HS-27A (cell line): Measurements from ENCODE around the gene PHLPP1.

Experiments used
- DNase-seq: peaks from one replicate; pipeline ENCODE4 v3.0.0-alpha.2; 2012; ENCODE audit warnings: low read depth, missing footprints

PHLPP1 gene

DNA sequence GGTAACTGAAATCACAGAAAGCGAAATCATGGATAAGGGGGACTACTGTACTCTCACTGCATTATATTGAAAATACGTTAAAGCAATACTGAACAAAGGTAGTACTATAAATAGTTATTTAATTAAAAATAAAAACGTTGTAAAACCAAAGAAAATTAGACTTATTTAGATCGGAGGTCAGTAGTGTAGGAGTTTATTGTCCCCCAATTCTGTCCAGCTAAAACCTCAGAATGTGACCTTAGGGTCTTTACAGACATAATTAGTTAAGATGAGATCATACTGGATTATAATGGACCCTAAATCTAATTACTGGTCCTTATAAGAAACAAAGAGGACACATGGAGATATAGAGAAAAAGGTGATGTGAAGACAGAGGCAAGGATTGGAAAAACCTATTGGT is 95.3 kb downstream of the PHLPP1 start:
- DNase-seq = no peak

DNA sequence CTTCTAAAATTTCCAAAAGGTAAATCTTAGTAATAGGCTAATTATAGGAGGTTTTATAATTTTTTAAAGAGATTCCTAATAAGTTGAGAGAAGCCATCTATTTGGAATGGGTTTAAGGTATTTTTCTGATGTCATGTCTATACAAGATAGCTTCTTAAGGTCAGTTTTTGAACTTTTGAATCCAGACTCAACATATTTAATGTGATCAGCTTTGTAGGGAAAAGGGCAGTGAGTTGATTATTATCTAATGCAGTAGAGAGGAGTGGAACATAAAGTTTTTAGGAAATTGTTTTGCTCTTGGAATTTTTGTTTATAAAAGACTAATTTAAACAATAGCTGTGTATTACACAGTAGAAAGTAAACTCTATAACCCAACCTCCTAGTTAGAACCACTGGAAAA is 96.3 kb downstream of the PHLPP1 start:
- no peak for DNase-seq

- no peak for DNase-seq
Measured at GRCh38 chr18:62812242-62812641, 96.9 kb downstream of the PHLPP1 start.

GRCh38 chr18:62812876-62813275 is 97.5 kb downstream of the PHLPP1 start:
- DNase-seq = no peak

GRCh38 chr18:62814132-62814759 is 98.9 kb downstream of the PHLPP1 start:
- DNase-seq = no peak

DNA sequence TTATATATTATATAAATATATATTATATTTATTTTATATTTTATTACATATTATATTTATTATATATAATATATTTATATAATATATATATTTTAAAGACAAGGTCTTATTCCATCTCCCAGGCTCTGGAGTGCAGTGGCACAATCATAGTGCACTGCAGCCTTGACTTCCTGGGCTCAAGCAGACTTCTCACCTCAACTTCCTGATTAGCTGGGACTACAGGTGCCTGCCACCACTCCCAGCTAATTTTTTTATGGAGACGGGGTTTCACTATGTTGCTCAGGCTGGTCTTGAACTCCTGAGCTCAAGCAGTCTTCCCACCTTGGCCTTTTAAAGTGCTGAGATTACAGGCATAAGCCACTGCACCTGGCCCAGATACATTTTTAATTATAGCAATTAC is 110.0 kb downstream of the PHLPP1 start:
- no peak for DNase-seq

GRCh38 chr18:62827397-62827796 is 112.1 kb downstream of the PHLPP1 start:
- DNase-seq = no peak

GRCh38 chr18:62828091-62828640 is 112.8 kb downstream of the PHLPP1 start:
- DNase-seq = no peak

- DNase-seq = no peak
Measured at GRCh38 chr18:62828852-62829251, 113.5 kb downstream of the PHLPP1 start.

GRCh38 chr18:62829936-62830335 is 114.6 kb downstream of the PHLPP1 start:
- DNase-seq = no peak

GRCh38 chr18:62832282-62832681 is 116.9 kb downstream of the PHLPP1 start:
- no peak for DNase-seq

DNA sequence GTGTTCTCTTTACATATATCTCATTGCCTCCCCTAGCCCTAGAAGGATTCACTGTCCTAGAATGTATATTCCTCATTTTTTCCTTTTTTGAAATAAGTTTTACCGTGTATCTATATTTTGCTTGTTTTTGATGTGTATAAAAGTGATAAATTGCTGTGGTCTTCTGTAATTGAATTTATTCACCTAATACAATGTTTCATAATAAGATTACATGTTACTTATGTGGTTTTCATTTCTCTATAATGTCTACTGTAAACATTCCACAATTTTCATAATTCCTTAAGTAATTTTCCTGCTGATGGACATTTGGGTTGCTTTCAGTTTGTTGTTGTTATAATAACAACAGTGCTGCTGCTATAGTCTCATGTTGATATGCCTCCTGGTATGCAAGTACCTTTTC is 118.2 kb downstream of the PHLPP1 start:
- DNase-seq = no peak

DNA sequence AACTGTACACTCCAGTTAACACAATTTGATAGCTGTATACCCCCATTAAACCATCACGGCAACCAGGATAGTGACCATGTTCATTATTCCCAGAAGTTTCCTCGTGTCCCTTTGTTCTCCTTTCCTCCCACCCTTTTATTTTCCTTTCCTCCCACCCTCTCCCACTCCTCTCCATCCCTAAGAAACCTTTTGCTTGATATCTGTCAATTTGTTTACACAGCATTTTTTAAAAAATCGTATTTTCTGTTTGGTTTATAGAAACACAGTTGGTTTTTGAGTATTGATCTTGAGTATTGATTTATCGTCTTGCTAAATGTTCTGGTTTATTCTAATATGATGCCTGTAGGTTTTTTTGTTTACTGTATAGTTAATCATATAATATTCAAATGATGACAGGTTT is 119.4 kb downstream of the PHLPP1 start:
- DNase-seq = no peak

DNA sequence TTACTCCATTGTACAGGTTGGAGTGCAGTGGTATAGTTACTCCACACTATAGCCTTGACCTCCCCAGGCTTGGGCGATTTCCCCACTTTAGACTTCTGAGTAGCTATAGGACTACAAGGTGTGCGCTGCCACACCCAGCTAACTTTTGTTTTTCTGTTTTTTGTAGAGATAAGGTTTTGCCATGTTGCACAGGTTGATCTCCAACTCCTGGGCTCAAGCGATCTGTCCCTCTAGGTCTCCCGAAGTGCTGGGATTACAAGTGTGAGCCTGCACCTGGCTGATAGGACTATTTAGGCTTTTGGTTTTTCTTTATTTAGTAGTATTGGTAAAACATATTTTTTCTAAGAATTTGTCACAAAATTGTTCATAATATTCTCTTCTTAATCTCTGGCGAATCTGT is 121.7 kb downstream of the PHLPP1 start:
- DNase-seq = no peak

DNA sequence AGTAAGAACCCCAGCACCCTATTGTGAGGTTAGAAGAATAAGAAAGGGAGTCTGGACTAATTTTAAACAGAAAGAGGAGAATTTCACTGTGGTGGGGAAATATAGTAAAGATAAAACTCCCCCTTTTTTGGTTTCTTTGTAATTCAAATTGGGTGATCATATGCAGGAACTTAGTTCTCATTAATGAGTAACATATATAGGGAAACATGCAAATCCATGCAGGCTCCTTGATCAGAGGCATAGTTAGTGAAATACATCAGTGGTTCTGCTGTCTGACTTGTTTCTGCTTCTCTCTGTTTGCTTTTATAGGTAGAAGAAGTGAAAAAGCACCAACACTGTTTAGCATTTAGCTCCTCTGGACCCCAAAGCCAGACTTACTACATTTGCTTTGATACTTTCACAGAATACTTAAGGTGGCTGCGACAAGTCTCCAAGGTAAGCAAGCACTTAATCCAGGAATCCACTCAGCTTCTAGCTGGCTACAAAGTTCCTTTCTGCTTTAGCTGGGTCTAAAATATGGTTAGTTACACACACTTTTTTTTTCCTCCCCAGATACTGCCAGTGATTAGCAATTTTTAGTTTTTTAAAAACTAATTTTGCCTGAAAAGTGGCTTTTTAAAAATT is 123.2 kb downstream of the PHLPP1 start:
- no peak for DNase-seq

DNA sequence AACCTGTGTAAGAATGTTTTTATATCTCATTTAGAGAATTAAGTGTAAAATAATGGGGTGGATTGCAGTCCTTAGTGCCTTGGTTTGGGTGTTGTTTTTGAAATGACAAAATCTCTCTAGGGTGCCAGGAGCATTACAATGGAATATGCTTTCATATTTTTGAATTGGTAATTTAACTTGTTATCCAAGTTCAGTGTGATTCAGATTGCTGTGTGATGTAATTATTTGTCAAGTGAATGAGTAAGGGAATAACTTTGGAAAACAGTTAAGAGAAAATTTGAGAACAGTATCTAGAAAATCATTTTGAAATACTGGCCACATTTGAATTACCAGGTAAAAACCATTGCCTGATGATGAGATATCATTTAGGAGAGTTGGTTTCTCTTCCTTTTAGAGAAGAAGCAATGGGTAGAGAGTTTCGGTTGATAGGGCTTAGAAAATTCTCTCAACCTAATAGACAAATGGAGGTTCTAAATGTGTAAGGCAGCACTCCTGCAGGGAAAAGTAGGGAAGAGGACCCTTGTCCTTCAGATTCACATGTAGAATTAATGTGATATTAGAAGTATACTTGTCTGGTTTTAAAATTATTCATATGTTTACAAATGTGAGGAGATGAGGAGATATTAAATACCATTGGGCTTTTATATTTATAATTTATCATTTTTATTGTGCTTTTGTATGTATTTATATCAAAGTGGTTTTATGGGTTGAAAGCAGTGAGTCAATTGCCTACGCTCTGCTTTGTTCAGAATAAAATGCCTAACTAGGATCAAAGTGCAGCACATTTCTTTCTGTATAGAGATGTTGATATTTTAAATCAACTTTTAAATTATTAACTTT is 124.8 kb downstream of the PHLPP1 start:
- no peak for DNase-seq

DNA sequence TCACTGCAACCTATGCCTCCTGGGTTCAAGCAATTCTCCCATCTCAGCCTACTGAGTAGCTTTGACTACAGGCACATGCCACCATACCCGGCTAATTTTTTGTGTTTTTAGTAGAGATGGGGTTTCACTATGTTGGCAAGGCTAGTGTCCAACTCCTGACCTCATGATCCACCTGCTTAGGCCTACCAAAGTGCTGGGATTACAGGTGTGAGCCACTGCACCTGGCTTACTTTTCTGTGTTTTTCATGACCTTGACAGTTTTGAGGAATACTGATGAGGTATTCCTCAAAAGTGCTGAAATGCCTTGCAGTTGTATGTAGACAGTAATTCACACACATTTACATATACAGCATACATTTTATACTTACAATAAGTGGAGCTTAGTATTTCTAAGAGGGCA is 126.1 kb downstream of the PHLPP1 start:
- no peak for DNase-seq

DNA sequence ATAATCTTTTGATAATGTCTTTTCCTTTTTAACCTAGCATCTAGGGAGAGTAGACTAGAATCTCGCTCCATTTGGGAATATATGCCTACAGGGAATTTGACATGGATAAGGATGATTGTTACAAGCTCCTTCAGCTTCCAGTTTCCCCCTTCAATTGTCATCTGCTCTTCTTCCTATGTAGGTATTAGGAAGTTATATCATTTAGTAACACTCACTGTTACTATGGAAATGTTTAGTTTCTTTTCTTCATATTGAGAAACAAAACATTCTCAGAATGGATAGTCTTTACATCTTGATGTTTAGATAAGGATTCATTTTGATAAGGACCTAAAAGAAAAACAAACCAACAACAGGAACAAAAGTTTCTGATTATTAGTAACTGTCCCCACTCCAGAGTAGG is 127.6 kb downstream of the PHLPP1 start:
- DNase-seq = no peak

- DNase-seq = no peak
Measured at GRCh38 chr18:62844850-62845643, 129.7 kb downstream of the PHLPP1 start.

- no peak for DNase-seq
Measured at GRCh38 chr18:62846313-62846712, 131.0 kb downstream of the PHLPP1 start.

- DNase-seq = no peak
Measured at GRCh38 chr18:62847081-62847480, 131.7 kb downstream of the PHLPP1 start.

- no peak for DNase-seq
Measured at GRCh38 chr18:62848946-62849345, 133.6 kb downstream of the PHLPP1 start.
